ENCODE data around the gene JAKMIP1. TPM values are rescaled to one million over a fixed set of nuclear protein-coding genes. Genes with fewer than 3 reads are reported as not detected.

JAKMIP1 gene
- total RNA-seq, 1 experiment from 2014 or later, result not detected

GRCh38 chr4:6095897-6096296, 104.5 kb downstream of the JAKMIP1 start:
- H3K9me3 Mint-ChIP-seq (ENCODE audit: low read depth, unreplicated experiment), result no peaks in the 10 kb centered on the region
- no peak overlapping the region for H3K27ac Mint-ChIP-seq (ENCODE audit: unreplicated experiment)
- TF ChIP-seq CTCF (IDR thresholded peaks at IDR 0.05; ENCODE audit: unreplicated experiment), result no peak
- DNase-seq, result no peak
- peaks cover 41% of the 10 kb centered on the region for H3K27me3 Mint-ChIP-seq (ENCODE audit: unreplicated experiment)
- BruUV-seq (replicated peaks), result no TSS peak
- H3K4me3 Mint-ChIP-seq (ENCODE audit: low read depth, unreplicated experiment), result no peak overlapping the region
- CTCF ChIA-PET, result no interaction called here
- no peaks in the 10 kb centered on the region for H3K36me3 Mint-ChIP-seq (ENCODE audit: insufficient read depth, unreplicated experiment)
- intact Hi-C loops (cut with micrococcal nuclease; ENCODE audit: unreplicated experiment), result no loop called here
- no peaks in the 10 kb centered on the region for H3K4me1 Mint-ChIP-seq (ENCODE audit: low read depth, unreplicated experiment)

GRCh38 chr4:6095023-6095752, 105.2 kb downstream of the JAKMIP1 start:
- no TSS peak for BruUV-seq (replicated peaks)
- no peak for DNase-seq
- H3K27ac Mint-ChIP-seq (ENCODE audit: unreplicated experiment), result no peak overlapping the region
- H3K4me1 Mint-ChIP-seq (ENCODE audit: low read depth, unreplicated experiment), result no peaks in the 10 kb centered on the region
- no peaks in the 10 kb centered on the region for H3K9me3 Mint-ChIP-seq (ENCODE audit: low read depth, unreplicated experiment)
- TF ChIP-seq CTCF (IDR thresholded peaks at IDR 0.05; ENCODE audit: unreplicated experiment), result no peak
- H3K27me3 Mint-ChIP-seq (ENCODE audit: unreplicated experiment), result peaks cover 48% of the 10 kb centered on the region
- H3K4me3 Mint-ChIP-seq (ENCODE audit: low read depth, unreplicated experiment), result no peak overlapping the region
- CTCF ChIA-PET, result no interaction called here
- H3K36me3 Mint-ChIP-seq (ENCODE audit: insufficient read depth, unreplicated experiment), result no peaks in the 10 kb centered on the region
- intact Hi-C loops (cut with micrococcal nuclease; ENCODE audit: unreplicated experiment), result no loop called here

GRCh38 chr4:6093671-6094070, 106.7 kb downstream of the JAKMIP1 start:
- H3K27me3 Mint-ChIP-seq (ENCODE audit: unreplicated experiment), result peaks cover 52% of the 10 kb centered on the region
- CTCF ChIA-PET, result no interaction called here

GRCh38 chr4:6092971-6093370, 107.4 kb downstream of the JAKMIP1 start:
- Mint-ChIP-seq H3K27ac (ENCODE audit: unreplicated experiment) (no peak overlapping the region), H3K27me3 (ENCODE audit: unreplicated experiment) (peaks cover 52% of the 10 kb centered on the region)

More at GRCh38 chr4:6093671-6094070, 106.7 kb downstream of the JAKMIP1 start:
- Mint-ChIP-seq H3K27ac (ENCODE audit: unreplicated experiment) (no peak overlapping the region), H3K4me3 (ENCODE audit: low read depth, unreplicated experiment) (no peak overlapping the region), H3K36me3 (ENCODE audit: insufficient read depth, unreplicated experiment) (no peaks in the 10 kb centered on the region), H3K4me1 (ENCODE audit: low read depth, unreplicated experiment) (no peaks in the 10 kb centered on the region), H3K9me3 (ENCODE audit: low read depth, unreplicated experiment) (no peaks in the 10 kb centered on the region)
- BruUV-seq (replicated peaks), result no TSS peak
- intact Hi-C loops (cut with micrococcal nuclease; ENCODE audit: unreplicated experiment), result no loop called here
- no peak for DNase-seq
- no peak for TF ChIP-seq CTCF (IDR thresholded peaks at IDR 0.05; ENCODE audit: unreplicated experiment)

More at GRCh38 chr4:6092971-6093370, 107.4 kb downstream of the JAKMIP1 start:
- no peaks in the 10 kb centered on the region for H3K9me3 Mint-ChIP-seq (ENCODE audit: low read depth, unreplicated experiment)
- BruUV-seq (replicated peaks), result no TSS peak
- no peak overlapping the region for H3K4me3 Mint-ChIP-seq (ENCODE audit: low read depth, unreplicated experiment)
- CTCF ChIA-PET, result no interaction called here
- intact Hi-C loops (cut with micrococcal nuclease; ENCODE audit: unreplicated experiment), result no loop called here
- no peak for TF ChIP-seq CTCF (IDR thresholded peaks at IDR 0.05; ENCODE audit: unreplicated experiment)
- no peaks in the 10 kb centered on the region for H3K4me1 Mint-ChIP-seq (ENCODE audit: low read depth, unreplicated experiment)
- no peak for DNase-seq
- no peaks in the 10 kb centered on the region for H3K36me3 Mint-ChIP-seq (ENCODE audit: insufficient read depth, unreplicated experiment)

Measured in Calu3 (cell line).